HCT116 (cell line): ENCODE data around the gene ANKRD60. TPM values are rescaled to one million over a fixed set of nuclear protein-coding genes. Genes with fewer than 3 reads are reported as not detected.

Source experiments
- ATAC-seq: fragments of 200-7000 bp; cut with Tn5 transposase; 2 replicates; pipeline ENCODE4 v1.9.1; 2020; ENCODE audit warnings: mild to moderate bottlenecking, moderate library complexity
- BruUV-seq: library from RNA; stranded (reverse); fragments of 400-500 nt; replicated peaks from 2 replicates; lab custom pipeline; 2021; lab: Mats Ljungman, UMichigan
- CTCF ChIA-PET: fragments of 300-600 bp; sonication (Branson Sonifier 250); formaldehyde crosslinking; loops from one replicate; lab custom pipeline; 2021; ENCODE audit warnings: antibody characterized with exemption; lab: Charles Lee
- POLR2A ChIA-PET: fragments of 300-600, 350-600 bp; sonication (Branson Sonifier 250); formaldehyde crosslinking; loops from one replicate; lab custom pipeline; 2021; ENCODE audit warnings: antibody characterized with exemption; lab: Charles Lee
- RAD21 ChIA-PET, 2 experiments: fragments of 300-600 bp; sonication (Branson Sonifier 250); formaldehyde crosslinking; loops; one replicate each; lab custom pipeline; 2023; ENCODE audit warnings: low total read pairs in 2 of 2; ENCODE audit not compliant: uncharacterized antibody in 2 of 2, unreplicated experiment in 2 of 2, low non-redundant PET in 1 of 2; lab: Charles Lee
- DNase-seq: peaks from one replicate; pipeline ENCODE4 v3.0.0-alpha.2; 2010; ENCODE audit warnings: low read depth, low spot score
- H2AFZ ChIP-seq: fragments of 200-600 bp; shearing (Covaris generic), sonication (generic); 2 replicates; pipeline ENCODE4 v1.6.1; 2017; ENCODE audit warnings: low read depth, mixed run types, mixed read lengths, antibody characterized with exemption, low read length; ENCODE audit not compliant: poor library complexity, severe bottlenecking
- H3K27ac ChIP-seq: 2 replicates; pipeline ENCODE4 v1.5.1; 2012; ENCODE audit warnings: low read depth, low read length
- H3K27me3 ChIP-seq: fragments of 200-600 bp; sonication (generic); 2 replicates; pipeline ENCODE4 v1.6.1; 2016; ENCODE audit warnings: mixed run types, low read length, mixed read lengths; ENCODE audit not compliant: insufficient read depth
- H3K36me3 ChIP-seq, 2 experiments: fragments of 200-500 bp in 1 of 2; fragments of 200-600 bp in 1 of 2; sonication (Bioruptor generic) in 1 of 2; sonication (generic) in 1 of 2; 2 replicates each; pipeline versions ENCODE4 v1.5.1 to v1.6.1; 2014 to 2016; ENCODE audit warnings: low read length in 2 of 2, inconsistent platforms in 1 of 2, mixed read lengths in 1 of 2, mixed run types in 1 of 2; ENCODE audit not compliant: insufficient read depth in 2 of 2, control insufficient read depth in 1 of 2
- H3K4me1 ChIP-seq, 2 experiments: fragments of 200-600 bp in 1 of 2; sonication (generic) in 1 of 2; 2 replicates each; pipeline versions ENCODE4 v1.5.1 to v1.6.1; 2012 to 2017; ENCODE audit warnings: low read length in 2 of 2, inconsistent platforms in 1 of 2, mild to moderate bottlenecking in 1 of 2, mixed read lengths in 1 of 2, mixed run types in 1 of 2, moderate library complexity in 1 of 2; ENCODE audit not compliant: insufficient read depth in 2 of 2, control insufficient read depth in 1 of 2
- H3K4me2 ChIP-seq: fragments of 200-600 bp; sonication (generic); 2 replicates; pipeline ENCODE4 v1.6.1; 2017; ENCODE audit warnings: mixed run types, low read length, mixed read lengths
- H3K4me3 ChIP-seq, 2 experiments: fragments of 200-600 bp in 1 of 2; sonication (generic) in 1 of 2; replicated peaks in 1 of 2; 2 replicates each; pipeline ENCODE4 v1.5.1; 2011 to 2016; ENCODE audit warnings: low read length in 2 of 2, control low read depth in 1 of 2, low read depth in 1 of 2, mild to moderate bottlenecking in 1 of 2, mixed read lengths in 1 of 2, mixed run types in 1 of 2
- H3K79me2 ChIP-seq: fragments of 200-600 bp; sonication (generic); 2 replicates; pipeline ENCODE4 v1.6.1; 2017; ENCODE audit warnings: mild to moderate bottlenecking, mixed run types, low read length, moderate library complexity, mixed read lengths; ENCODE audit not compliant: insufficient read depth
- H3K9ac ChIP-seq: fragments of 200-600 bp; sonication (generic); 2 replicates; pipeline ENCODE4 v1.6.1; 2016; ENCODE audit warnings: low read length, mixed read lengths
- H3K9me2 ChIP-seq: fragments of 200-600 bp; sonication (generic), shearing (Covaris generic); 2 replicates; pipeline ENCODE4 v1.6.1; 2017; ENCODE audit warnings: mixed run types, mild to moderate bottlenecking, moderate library complexity; ENCODE audit not compliant: insufficient read depth
- H3K9me3 ChIP-seq, 2 experiments: fragments of 200-500 bp in 1 of 2; fragments of 200-600 bp in 1 of 2; sonication (Bioruptor generic) in 1 of 2; sonication (generic) in 1 of 2; 2 replicates each; pipeline ENCODE4 v1.6.1; 2014 to 2017; ENCODE audit warnings: low read length in 2 of 2, mixed read lengths in 2 of 2, inconsistent platforms in 1 of 2, low read depth in 1 of 2, mild to moderate bottlenecking in 1 of 2, mixed run types in 1 of 2, moderate library complexity in 1 of 2; ENCODE audit not compliant: control insufficient read depth in 1 of 2, insufficient read depth in 1 of 2
- H4K20me1 ChIP-seq: fragments of 200-600 bp; sonication (generic), shearing (Covaris generic); 2 replicates; pipeline ENCODE4 v1.6.1; 2017; ENCODE audit warnings: mixed run types, mild to moderate bottlenecking, moderate library complexity; ENCODE audit not compliant: insufficient read depth
- CEBPB ChIP-seq: IDR thresholded peaks from 2 replicates; pipeline ENCODE4 v1.6.1; 2012; ENCODE audit warnings: low read depth
- EGR1 ChIP-seq: IDR thresholded peaks from 2 replicates; pipeline ENCODE4 v1.6.1; 2012; ENCODE audit warnings: low read depth
- EZH2phosphoT487 ChIP-seq: fragments of 200-600 bp; IDR thresholded peaks from 2 replicates; pipeline ENCODE4 v1.6.1; 2018; ENCODE audit warnings: antibody characterized with exemption, borderline replicate concordance
- JUND ChIP-seq: IDR thresholded peaks from 2 replicates; pipeline ENCODE4 v1.6.1; 2012
- SP1 ChIP-seq: IDR thresholded peaks from 2 replicates; pipeline ENCODE4 v1.6.1; 2012; ENCODE audit warnings: low read depth
- SRF ChIP-seq: IDR thresholded peaks from 2 replicates; pipeline ENCODE4 v1.6.1; 2012; ENCODE audit warnings: low read depth
- ZFX ChIP-seq: fragments of 450-650 bp; IDR thresholded peaks from 2 replicates; pipeline ENCODE4 v1.6.1; 2017
- ZNF274 ChIP-seq: fragments of 200-500 bp; sonication (Bioruptor generic); IDR thresholded peaks from 2 replicates; pipeline ENCODE4 v1.6.1; 2014; ENCODE audit warnings: mild to moderate bottlenecking, low read depth, low read length, inconsistent platforms
- intact Hi-C: fragments of 100-400 bp; cut with micrococcal nuclease; formaldehyde crosslinking; loops from 2 replicates; pipeline ENCODE4 v1.10.0; 2022
- total RNA-seq: library from RNA; stranded (reverse); gene quantifications from one replicate; pipeline ENCODE4 v1.2.1, GENCODE V29; 2021; ENCODE audit not compliant: unreplicated experiment
- TF ChIP-seq, protein P1 (sequence below): IDR thresholded peaks from 2 replicates; pipeline ENCODE4 v1.6.1; 2011; ENCODE audit warnings: mild to moderate bottlenecking, low read length, moderate library complexity; ENCODE audit not compliant: insufficient replicate concordance; ENCODE audit errors: extremely low read depth

ANKRD60 gene
- total RNA-seq, 1 experiment from 2014 or later, result not detected

DNA sequence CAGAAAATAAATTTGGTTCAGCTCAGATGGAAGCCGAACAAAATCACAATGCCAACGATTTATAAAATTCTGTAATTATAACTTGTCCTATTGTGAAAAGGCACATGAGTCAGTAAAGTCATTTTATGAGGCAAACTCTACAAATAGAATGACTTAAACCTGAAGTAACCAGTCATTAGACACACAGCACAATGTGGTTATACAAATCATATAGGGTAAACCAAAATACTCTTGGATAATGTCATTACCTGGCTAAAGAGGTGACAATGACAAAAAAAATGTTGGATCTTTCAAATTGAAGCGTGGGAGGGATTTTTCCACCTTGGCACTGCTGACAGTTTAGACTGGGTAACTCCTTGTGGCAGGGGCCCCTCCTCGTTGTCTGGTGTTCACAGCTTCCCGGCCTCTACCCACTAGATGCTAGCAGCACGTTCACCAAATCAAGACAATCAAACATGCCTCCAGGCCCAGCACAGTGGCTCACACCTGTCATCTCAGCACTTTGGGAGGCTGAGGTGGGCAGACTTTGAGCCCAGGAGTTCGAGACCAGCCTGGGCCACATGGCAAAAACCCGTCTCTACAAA lies 5.0 kb downstream of the ANKRD60 start:
- Histone ChIP-seq H3K4me3 (no peak overlapping the region), H3K9me2 (no peaks in the 10 kb centered on the region; the same call in 1 of the 2 replicates), H3K9ac (no peak overlapping the region), H3K27me3 (0 out of 2 replicates have a peak, but pooled peaks cover 13% of the 10 kb centered on the region), H3K9me3 (peaks cover 0 to 3% of the 10 kb centered on the region in 2 experiments; a peak in 1 of 4 replicates), H3K4me2 (no peak overlapping the region), H3K27ac (no peak overlapping the region), H2AFZ (no peak overlapping the region), H3K79me2 (no peaks in the 10 kb centered on the region), H3K4me1 (peaks cover 0 to 6% of the 10 kb centered on the region in 2 experiments; a peak in 1 of 4 replicates), H4K20me1 (no peaks in the 10 kb centered on the region), H3K36me3 (no peaks in the 10 kb centered on the region)
- intact Hi-C loops, result no loop called here
- TF ChIP-seq SP1, result no peak
- BruUV-seq, result no TSS peak
- ChIA-PET POLR2A (no interaction called here), RAD21 (no interaction called here), CTCF (interaction anchor here (1.2 kb wide), 1 partner anchor 11 kb away, joined by 3 read pairs; no protein-coding TSS in a partner anchor)
- ATAC-seq (no peak), DNase-seq (no peak)

- Histone ChIP-seq H2AFZ (no peak overlapping the region), H3K9me2 (no peaks in the 10 kb centered on the region; the same call in 1 of the 2 replicates), H3K36me3 (no peaks in the 10 kb centered on the region), H3K9me3 (peaks cover 0 to 3% of the 10 kb centered on the region in 2 experiments; a peak in 1 of 4 replicates), H3K27ac (no peak overlapping the region), H3K4me3 (no peak overlapping the region), H3K4me1 (peaks cover 0 to 6% of the 10 kb centered on the region in 2 experiments; a peak in 1 of 4 replicates), H4K20me1 (no peaks in the 10 kb centered on the region), H3K27me3 (0 out of 2 replicates have a peak, but pooled peaks cover 16% of the 10 kb centered on the region), H3K79me2 (no peaks in the 10 kb centered on the region), H3K9ac (no peak overlapping the region), H3K4me2 (no peak overlapping the region)
- intact Hi-C loops, result no loop called here
- RAD21 ChIA-PET, result no interaction called here
- DNase-seq, result no peak
- CTCF ChIA-PET, result no interaction called here
- TF ChIP-seq EGR1 (no peak), CEBPB (no peak), ZNF274 (no peak), ZFX (no peak), EZH2phosphoT487 (no peak), SRF (no peak), JUND (no peak)
- TF ChIP-seq, protein P1, sequence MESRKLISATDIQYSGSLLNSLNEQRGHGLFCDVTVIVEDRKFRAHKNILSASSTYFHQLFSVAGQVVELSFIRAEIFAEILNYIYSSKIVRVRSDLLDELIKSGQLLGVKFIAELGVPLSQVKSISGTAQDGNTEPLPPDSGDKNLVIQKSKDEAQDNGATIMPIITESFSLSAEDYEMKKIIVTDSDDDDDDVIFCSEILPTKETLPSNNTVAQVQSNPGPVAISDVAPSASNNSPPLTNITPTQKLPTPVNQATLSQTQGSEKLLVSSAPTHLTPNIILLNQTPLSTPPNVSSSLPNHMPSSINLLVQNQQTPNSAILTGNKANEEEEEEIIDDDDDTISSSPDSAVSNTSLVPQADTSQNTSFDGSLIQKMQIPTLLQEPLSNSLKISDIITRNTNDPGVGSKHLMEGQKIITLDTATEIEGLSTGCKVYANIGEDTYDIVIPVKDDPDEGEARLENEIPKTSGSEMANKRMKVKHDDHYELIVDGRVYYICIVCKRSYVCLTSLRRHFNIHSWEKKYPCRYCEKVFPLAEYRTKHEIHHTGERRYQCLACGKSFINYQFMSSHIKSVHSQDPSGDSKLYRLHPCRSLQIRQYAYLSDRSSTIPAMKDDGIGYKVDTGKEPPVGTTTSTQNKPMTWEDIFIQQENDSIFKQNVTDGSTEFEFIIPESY, result no peak
- POLR2A ChIA-PET, result no interaction called here
- BruUV-seq, result no TSS peak
- no peak for ATAC-seq
Observed at GRCh38 chr20:58222446-58222845, 6.0 kb downstream of the ANKRD60 start.
